Parathyroid adenoma (tissue), 2 donors: ENCODE measurements around the gene CDC42EP1.
A peak's percentile ranks its signal among the peaks of the same experiment; 100 is the strongest.

Source experiments
- H2AFZ ChIP-seq: fragments of 300-600 bp; sonication (generic); one replicate; pipeline ENCODE4 v1.7.0; 2017; ENCODE audit warnings: antibody characterized with exemption, mild to moderate bottlenecking
- H3K27ac ChIP-seq: fragments of 300-600 bp; sonication (generic); one replicate; pipeline ENCODE4 v1.7.0; 2017
- H3K27me3 ChIP-seq: fragments of 300-600 bp; sonication (generic); one replicate; pipeline ENCODE4 v1.7.0; 2017; ENCODE audit warnings: low read length; ENCODE audit not compliant: control insufficient read depth, insufficient read depth
- H3K36me3 ChIP-seq: fragments of 300-600 bp; sonication (generic); one replicate; pipeline ENCODE4 v1.7.0; 2017; ENCODE audit warnings: low read length; ENCODE audit not compliant: control insufficient read depth, insufficient read depth
- H3K4me1 ChIP-seq: fragments of 300-600 bp; sonication (generic); one replicate; pipeline ENCODE4 v1.7.0; 2017; ENCODE audit warnings: control low read depth
- H3K4me2 ChIP-seq: fragments of 300-600 bp; sonication (generic); one replicate; pipeline ENCODE4 v1.7.0; 2017; ENCODE audit warnings: low read length
- H3K4me3 ChIP-seq: fragments of 300-600 bp; sonication (generic); one replicate; pipeline ENCODE4 v1.7.0; 2017; ENCODE audit warnings: low read depth, low read length
- H3K79me2 ChIP-seq: fragments of 300-600 bp; sonication (generic); one replicate; pipeline ENCODE4 v1.7.0; 2017; ENCODE audit warnings: control low read depth
- H3K9ac ChIP-seq: fragments of 300-600 bp; sonication (generic); one replicate; pipeline ENCODE4 v1.7.0; 2017; ENCODE audit warnings: mild to moderate bottlenecking
- H3K9me3 ChIP-seq: fragments of 300-600 bp; sonication (generic); one replicate; pipeline ENCODE4 v1.7.0; 2017; ENCODE audit warnings: low read length; ENCODE audit not compliant: control insufficient read depth
- CTCF ChIP-seq: fragments of 300-600 bp; sonication (generic); IDR thresholded peaks from one replicate; pipeline ENCODE4 v1.7.0; 2017; ENCODE audit warnings: antibody characterized with exemption, mild to moderate bottlenecking
- donor health status: primary hyperparathyroidism.

Gene CDC42EP1

GRCh38 chr22:37564111-37564711 lies 3.9 kb downstream of the CDC42EP1 start:
- Histone ChIP-seq H3K27me3 (no peaks in the 10 kb centered on the region), H3K36me3 (no peaks in the 10 kb centered on the region), H3K27ac (peak overlapping the region; percentile 22), H3K9me3 (no peaks in the 10 kb centered on the region), H2AFZ (no peak overlapping the region), H3K79me2 (peaks cover 8% of the 10 kb centered on the region), H3K4me1 (peaks cover 10% of the 10 kb centered on the region), H3K9ac (no peak overlapping the region), H3K4me2 (peak overlapping the region; percentile 33), H3K4me3 (no peak overlapping the region)
- no peak for TF ChIP-seq CTCF

GRCh38 chr22:37565830-37566229 lies 5.5 kb downstream of the CDC42EP1 start:
- Histone ChIP-seq H3K4me2 (no peak overlapping the region), H2AFZ (no peak overlapping the region), H3K4me3 (no peak overlapping the region), H3K4me1 (peaks cover 13% of the 10 kb centered on the region), H3K9me3 (no peaks in the 10 kb centered on the region), H3K9ac (no peak overlapping the region), H3K36me3 (no peaks in the 10 kb centered on the region), H3K27ac (no peak overlapping the region), H3K27me3 (no peaks in the 10 kb centered on the region), H3K79me2 (peaks cover 8% of the 10 kb centered on the region)
- TF ChIP-seq CTCF, result no peak

- no peak overlapping the region for H3K4me3 ChIP-seq
Measured at GRCh38 chr22:37566329-37566837, 6.1 kb downstream of the CDC42EP1 start.

GRCh38 chr22:37566903-37567798 lies 6.9 kb downstream of the CDC42EP1 start:
- no peaks in the 10 kb centered on the region for H3K9me3 ChIP-seq
- H3K27ac ChIP-seq, result peak overlapping the region; percentile 29
- no peaks in the 10 kb centered on the region for H3K36me3 ChIP-seq
- no peak overlapping the region for H3K4me3 ChIP-seq
- no peaks in the 10 kb centered on the region for H3K27me3 ChIP-seq
- H3K79me2 ChIP-seq, result peaks cover 8% of the 10 kb centered on the region
- TF ChIP-seq CTCF, result peak; percentile 84
- H3K9ac ChIP-seq, result no peak overlapping the region
- H3K4me1 ChIP-seq, result peaks cover 13% of the 10 kb centered on the region
- H3K4me2 ChIP-seq, result no peak overlapping the region
- no peak overlapping the region for H2AFZ ChIP-seq

More at GRCh38 chr22:37566329-37566837, 6.1 kb downstream of the CDC42EP1 start:
- H3K27me3 ChIP-seq, result no peaks in the 10 kb centered on the region
- no peak overlapping the region for H2AFZ ChIP-seq
- H3K4me2 ChIP-seq, result no peak overlapping the region
- H3K4me1 ChIP-seq, result peaks cover 13% of the 10 kb centered on the region
- no peak overlapping the region for H3K27ac ChIP-seq
- peaks cover 8% of the 10 kb centered on the region for H3K79me2 ChIP-seq
- no peak overlapping the region for H3K9ac ChIP-seq
- H3K9me3 ChIP-seq, result no peaks in the 10 kb centered on the region
- TF ChIP-seq CTCF, result no peak
- no peaks in the 10 kb centered on the region for H3K36me3 ChIP-seq
